Stimulated activated CD8-positive, alpha-beta memory T cell treated with anti-CD3 and anti-CD28 coated beads, Interleukin-7, amount 100 ng/mL, for 1 hour (primary cell): Measurements from ENCODE around the gene SLC22A6.
"Not testable (repeated sequence)": the region's sequence is repeated elsewhere in the genome, so short reads cannot be mapped to it uniquely, and the experiment has no call there.

Source experiments
- DNase-seq, 2 donors: peaks; one replicate each; pipeline ENCODE4 v3.0.0-alpha.2; 2020; ENCODE audit warnings: low read depth in 2 of 2

Gene SLC22A6

DNA sequence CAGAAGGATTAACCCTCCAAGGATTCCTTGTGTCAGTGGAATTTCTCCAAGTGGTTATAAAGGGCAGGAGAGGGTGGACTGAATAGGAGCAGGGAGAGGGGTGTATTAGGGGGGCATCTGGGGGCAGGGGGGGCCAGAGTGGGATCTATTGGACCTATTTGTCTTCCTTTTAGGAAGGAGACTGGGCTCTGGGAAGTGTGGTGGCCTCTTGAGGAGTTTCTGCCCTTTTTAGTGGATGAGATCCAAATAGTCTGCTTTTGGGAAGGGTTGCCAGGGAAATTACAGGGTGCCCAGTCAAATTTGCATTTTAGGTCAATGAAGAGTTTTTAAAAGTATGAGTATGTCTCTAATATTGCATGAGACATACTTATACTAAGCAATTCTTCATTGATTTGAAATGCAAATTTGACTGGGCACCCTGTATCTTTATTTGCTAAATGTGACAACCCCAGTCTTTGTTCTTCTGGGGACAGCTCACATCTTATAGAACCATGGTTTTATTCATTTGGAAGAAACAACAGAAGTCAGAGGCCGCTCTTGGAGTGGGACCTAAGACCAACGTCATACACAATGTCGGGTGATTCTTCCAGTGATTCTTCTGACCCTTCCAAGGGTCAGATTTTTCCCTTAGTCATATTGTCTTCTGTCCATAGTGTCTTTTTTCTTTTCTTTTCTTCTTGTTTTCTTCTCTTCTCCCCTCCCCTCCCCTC, 429 bp upstream of the SLC22A6 start:
- DNase-seq: no peak

DNA sequence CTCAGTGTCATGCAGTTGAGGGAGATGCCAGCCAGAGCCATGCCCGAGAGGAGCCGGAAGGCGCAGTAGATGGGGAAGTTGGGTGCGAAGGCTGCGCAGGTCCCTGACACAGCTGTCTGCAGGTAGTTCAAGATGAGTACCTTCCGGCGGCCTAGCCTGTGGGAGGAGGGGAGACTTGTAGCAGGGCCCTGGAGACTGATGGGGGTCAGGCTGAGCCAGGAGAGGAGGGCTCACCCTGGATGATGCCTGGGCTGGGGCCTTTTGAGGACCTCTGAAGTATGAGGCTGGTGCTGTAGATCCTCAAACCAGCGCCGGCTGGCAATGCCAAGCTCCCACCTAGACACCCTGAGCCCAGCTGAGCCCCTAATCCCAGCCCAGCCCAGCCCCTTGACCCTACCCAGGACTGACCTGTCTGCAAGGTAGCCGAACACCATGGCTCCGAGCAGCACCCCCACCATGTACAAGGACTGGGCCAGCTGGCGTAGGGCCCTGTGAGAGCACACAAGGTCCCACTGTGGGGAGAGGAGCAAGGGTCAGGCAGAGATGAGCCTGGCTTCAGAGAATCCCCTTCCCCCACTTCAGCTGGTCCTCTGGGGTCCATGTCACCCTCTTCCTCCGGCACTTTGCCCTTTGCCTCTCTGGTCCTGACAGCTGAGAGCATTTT, 1.1 kb downstream of the SLC22A6 start:
- DNase-seq: no peak

DNA sequence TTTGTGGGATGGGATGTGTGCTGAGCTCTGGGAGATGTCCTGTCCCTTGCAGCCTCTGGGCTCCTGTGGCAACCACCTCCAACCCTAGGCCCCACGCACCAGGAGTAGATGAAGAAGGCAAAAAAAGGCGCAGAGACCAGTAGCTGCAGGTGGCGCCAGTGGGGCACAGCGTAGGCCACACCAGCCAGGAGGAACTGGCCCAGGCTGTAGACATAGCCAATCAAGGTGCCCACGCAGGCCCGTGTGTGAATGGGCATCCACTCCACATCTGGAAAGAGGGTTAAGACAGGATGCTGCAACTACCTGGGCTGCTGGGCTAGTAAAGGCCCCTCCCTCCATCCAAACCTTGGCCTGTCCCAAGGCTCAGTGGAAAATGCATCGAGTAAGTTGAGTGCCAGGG, 3.0 kb downstream of the SLC22A6 start:
- no peak for DNase-seq

DNA sequence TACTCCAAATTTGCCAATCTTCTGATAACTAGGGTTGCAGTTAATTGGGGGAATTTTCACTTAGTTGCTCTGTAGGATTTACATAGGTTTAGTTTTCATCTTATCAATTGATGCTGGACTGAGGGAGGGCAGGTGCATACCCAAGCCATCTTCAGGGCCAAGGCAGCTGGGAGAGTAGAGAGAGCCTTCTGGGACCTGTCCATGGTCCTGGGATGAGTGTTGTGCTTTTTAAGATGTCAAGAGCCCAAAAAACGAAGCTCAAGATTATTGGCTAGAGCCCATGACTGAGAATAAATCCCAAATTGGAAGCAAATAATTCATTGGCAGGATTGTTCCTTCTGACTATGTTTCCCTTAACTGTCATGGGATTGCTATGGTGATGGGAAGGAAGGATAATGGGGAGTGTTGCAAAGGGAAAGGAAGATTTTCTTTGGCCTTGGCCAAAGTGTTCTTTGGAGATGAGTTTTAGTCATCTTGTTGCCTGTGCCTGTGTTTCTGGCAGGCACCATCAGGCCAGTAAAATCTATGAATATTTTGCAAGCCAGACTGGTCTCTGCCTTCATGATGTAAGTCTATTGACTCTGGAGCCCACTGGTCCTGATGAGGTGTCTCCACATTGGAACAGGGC, 4.5 kb downstream of the SLC22A6 start:
- DNase-seq: no peak

DNA sequence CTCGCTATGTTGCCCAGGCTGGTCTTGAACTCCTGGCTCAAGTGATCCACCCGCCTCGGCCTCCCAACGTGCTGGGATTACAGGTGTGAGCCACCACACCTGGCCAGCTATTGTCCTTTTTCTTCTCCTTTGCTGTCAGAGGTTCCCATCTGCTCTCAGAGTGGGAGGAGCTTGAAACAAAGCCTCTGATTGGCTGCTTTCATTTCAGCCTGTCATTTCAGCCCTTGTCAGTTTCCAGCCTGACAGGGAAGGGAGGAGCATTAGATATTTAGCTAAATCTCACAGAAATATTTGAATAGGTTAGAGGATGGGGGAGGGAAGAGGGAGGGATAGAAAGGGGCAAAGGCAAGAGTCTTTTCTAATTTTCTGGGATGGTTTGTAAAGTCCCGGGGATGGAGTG, 8.7 kb downstream of the SLC22A6 start:
- no peak for DNase-seq

DNA sequence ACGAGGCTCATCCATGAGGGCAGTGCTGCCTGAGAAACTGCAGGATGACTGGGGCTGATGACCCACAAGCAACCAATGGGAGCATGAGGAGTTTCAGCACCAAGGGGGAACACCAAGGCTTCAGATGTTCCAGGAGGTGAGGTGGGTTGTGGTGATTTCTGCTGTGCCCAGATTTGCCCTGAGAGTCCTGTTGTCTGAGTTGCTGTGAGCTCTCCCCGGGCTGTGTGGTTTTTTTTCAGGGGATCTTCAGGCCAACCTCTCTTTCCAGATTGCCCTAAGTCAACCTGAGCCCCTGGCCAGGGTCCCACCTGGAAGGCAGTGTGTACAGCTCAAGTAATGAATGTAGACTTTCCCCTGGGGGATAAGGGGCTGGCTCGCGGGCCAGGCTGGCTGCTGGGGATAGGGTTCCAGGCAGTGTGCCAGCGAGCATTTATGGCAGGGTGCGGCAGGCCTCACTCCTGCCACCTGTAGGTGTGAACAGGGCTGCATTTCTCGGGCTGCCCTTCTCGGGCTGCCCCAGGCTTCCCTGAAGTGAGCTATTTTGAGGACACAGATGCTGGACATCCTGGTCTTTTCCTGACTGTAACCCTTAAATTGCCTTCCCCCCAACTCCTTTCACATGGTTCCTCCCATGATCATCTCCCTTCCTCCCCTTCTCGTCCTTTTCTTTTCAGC, 9.8 kb downstream of the SLC22A6 start:
- DNase-seq: no peak

DNA sequence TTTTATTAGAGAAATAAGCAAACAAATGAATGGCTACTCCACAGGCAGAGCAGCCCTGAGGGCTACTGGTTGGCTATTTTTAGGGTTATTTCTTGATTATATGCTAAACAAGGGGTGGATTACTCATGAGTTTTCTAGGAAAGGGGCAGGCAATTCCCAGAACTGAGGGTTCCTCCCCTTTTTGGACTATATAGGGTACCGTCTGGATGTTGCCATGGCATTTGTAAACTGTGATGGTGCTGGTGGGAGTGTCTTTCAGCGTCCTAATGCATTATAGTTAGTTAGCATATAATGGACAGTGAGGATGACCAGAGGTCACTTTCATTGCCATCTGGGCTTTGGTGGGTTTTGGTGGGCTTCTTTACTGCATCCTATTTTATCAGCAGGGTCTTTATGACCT, 19.2 kb downstream of the SLC22A6 start:
- DNase-seq: no peak

DNA sequence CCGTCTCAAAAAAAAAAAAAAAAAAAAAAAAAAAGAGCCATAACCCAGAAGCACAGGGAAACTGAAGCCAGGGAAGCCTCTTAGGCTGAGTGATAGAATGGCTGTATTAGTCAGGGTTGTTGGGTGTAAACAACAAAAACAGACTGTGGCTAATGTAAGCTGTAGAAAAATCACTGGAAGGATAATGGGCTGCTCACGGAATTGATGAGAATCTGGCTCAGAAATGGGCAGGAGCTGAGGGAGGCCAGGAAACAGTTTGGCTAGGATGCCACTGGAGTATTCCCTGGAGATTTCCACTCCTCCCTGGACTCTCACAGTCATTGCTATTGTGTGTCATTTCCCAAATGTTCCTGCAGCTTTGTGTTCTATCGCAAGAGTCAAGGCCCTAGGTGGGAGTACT, 22.4 kb downstream of the SLC22A6 start:
- DNase-seq: no peak

DNA sequence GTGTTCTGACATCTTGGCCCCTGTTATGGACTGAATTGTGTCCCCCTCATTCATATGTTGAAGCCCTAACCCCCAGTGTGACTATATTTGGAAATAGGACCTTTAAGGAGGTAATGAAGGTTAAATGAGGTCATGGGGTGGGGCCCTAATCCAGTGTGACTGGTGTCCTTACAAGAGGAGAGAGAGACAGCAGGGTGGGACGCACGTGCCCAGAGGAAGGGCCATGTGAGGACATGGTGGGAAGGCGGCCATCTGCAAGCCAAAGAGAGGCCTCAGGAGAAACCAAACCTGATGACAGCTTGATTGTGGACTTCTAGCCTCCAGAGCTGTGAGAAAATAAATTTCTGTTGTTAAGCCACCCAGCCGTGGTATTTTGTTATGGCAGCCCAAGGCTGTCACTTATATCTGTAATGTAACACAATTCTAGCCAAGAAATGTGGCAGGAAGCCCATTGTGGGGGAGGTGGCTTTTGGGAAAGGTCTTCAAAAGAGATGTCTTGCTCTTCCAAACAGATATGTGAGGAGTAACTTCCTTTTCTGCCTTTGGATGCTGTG, 23.7 kb downstream of the SLC22A6 start:
- DNase-seq: no peak

DNA sequence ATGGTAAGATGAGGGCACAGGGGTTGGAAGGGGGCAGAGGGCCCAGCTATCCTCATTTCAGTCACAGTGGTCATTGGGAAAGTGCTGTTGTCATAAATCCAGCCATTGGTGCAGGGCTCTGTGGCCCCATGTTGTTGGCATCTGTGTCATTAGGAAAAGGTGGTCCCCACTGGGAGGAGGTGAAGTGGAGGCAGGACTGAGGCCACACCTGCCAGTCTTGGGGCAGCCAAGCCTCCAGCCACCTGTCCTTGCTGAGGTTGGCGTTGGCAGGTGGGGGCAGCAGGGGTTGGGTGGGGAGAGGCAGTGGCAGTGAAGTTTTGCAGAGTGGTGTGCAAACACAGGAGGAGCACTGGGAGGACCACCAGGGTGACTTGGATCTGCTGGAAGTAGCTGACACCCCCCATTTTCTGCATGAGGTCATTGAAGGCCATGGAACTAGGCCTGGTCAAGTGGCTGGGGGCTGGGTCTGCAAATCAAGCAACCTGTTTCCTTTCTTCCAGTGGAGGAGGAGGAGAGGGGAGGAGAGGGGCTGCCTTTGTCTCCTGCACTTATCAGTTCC, 25.3 kb downstream of the SLC22A6 start:
- no peak for DNase-seq

DNA sequence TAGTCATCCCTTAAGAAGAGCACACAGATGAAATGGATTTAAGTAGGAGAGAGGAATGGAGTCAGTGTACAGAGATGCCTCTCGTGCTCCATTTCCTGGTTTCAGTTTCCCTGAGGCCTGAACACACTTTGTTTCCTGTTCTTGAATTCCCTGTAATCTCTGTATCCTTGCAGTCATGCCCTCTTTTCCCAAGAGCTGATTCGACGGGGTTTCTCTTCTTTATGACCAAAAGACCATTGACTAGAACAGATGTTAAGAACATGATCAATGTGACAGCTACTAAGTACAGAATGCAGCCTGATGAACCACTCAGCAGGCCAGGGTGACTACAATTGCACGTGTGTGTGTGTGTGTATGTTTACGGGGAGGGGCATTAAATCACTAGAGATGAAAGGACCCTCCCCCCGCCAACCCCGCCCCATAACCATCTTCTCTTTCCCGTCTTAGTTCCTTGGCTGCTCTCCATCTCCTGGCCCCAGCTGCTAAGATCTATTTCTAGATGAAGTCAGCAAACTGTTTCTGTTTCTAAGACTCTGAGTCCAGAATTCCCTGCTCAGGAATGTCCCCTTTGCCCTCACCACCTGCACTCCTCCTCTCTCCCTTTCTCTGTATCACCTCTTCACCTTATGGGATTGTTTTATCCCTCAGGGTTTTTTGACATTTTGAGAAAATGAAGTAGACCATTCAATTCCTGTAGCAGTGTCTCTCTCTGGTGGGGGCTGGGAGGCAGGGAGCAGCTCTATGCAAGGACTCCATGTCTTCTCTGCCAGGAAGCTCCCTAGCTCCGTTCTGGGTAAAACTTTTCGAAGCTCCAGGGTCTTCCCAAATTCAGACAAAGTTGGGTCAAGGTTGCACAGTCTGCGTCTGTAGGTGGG, 26.0 kb downstream of the SLC22A6 start:
- DNase-seq: no peak

DNA sequence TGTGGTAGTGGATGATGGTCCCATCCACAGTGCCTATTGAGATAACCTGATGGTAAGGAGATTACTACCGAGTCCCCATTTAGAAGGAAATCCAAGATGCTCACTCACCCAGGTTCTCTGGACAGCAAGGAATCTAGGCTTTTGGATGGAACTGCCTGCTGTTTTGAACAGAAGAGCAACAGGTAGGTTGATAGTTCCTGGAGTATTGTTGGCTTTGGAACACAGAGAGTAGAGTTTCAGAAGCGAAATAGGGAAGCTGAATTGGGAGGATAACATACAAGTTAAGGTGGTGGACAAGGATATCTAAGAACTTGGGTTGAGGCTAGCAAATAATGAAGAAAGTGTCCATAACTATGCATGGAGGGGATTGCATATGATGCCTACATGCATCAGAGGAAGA, 27.6 kb downstream of the SLC22A6 start:
- DNase-seq: no peak

DNA sequence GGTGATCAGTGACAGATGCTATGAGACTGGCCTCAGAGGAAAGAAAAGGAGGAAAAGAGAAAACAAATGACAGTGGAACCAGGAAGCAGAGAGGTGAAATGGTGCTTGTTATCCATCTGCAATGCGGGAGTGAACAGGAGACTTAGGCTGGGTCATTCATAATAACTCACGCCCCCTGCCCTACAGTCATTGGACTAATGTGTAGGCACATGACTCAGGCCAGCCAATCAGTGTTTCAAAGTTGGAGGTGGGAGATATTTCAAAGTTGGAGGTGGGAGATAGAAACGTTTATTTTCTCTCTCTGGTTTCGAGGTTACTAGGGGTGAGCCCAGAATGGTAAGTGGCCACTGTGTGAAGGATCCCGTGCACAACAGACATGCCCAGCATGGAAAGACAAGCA, 30.3 kb downstream of the SLC22A6 start:
- no peak for DNase-seq

DNA sequence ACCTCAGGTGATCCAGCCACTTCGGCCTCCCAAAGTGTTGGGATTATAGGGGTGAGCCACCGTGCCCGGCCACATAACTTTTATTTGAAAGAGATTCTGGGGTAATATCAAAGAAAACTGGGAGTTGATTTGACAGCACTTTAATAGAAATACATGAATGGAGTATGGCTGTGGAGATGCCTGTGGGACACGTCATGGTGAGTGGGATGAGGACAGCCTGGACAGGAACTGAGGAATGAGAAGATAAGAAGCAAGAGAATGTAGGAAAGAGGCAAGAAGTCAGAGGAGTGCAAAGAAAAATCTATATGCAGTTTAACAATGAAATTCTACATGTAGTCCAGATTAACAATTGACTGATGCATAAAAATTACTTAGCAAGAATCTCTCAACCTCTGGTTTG, 31.0 kb downstream of the SLC22A6 start:
- DNase-seq: no peak

DNA sequence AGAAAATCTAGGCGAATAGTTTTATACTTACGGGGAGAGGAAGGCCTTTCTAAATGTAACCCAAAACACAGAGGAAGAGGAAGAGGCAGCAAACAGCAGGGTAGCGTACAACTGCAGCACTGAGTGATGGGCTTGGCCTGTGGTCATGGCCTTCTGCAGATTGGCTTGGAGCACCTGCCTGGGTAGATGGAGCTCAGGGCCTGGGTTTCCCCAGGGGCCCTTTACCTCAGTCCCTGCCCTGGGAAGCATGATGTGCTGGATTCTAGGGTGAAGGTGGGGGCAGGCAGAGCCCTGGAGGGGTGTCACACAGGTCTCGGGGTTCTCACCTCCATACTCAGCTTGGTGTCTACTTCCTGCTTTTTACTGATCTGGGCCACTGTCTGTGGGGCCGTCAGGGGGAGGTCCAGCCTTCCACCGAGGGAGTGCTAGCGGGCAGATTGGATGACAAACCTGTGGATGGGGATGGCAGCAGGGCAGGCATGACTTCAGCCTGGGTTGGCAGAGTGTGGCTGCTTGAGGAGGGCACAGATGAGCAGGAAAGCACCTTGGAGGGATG, 35.9 kb downstream of the SLC22A6 start:
- no peak for DNase-seq

DNA sequence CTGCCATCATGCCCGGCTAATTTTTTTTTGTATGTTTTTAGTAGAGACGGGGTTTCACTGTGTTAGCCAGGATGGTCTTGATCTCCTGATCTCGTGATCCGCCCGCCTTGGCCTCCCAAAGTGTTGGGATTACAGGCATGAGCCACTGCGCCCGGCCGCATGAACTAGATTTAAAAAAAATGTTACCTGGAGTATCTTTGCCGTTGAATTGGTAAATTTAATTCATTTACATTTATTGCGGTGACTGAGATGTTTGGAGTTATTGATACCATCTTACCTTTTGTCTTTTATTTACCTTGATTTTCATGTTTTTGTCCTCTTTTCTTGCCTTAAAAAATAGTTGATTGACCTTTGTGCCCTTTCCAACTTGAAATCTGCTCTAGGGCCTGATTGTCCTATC, 39.2 kb downstream of the SLC22A6 start:
- DNase-seq: not testable (repeated sequence)

DNA sequence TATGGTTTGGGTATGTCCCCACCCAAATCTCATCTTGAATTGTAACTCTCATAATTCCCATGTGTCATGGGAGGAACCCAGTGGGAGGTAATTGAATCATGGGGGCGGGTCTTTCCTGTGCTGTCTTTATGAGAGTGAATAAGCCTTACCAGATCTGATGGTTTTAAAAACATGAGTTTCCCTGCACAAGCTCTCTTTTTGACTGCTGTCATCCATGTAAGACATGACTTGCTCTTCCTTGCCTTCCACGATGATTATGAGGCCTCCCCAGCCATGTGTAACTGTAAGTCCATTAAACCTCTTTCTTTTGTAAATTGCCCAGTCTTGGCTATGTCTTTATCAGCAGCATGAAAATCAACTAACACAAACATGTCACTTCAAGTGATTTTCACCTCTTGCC, 47.2 kb downstream of the SLC22A6 start:
- DNase-seq: not testable (repeated sequence)

DNA sequence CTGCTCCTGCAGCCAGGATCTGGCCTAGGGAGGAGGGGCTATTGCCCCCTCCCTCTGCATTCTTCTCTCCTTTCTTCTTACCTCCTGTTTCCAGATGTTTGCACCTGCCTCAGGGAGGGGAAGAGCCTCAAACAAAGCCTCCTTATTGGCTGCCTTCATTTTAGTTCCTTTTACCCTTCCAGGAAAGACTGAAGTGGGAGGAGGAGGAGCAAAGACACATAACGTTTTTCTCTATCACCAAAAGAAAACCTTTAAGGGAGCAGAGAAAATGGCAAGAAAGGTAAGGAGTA, 50.3 kb downstream of the SLC22A6 start:
- DNase-seq: no peak

DNA sequence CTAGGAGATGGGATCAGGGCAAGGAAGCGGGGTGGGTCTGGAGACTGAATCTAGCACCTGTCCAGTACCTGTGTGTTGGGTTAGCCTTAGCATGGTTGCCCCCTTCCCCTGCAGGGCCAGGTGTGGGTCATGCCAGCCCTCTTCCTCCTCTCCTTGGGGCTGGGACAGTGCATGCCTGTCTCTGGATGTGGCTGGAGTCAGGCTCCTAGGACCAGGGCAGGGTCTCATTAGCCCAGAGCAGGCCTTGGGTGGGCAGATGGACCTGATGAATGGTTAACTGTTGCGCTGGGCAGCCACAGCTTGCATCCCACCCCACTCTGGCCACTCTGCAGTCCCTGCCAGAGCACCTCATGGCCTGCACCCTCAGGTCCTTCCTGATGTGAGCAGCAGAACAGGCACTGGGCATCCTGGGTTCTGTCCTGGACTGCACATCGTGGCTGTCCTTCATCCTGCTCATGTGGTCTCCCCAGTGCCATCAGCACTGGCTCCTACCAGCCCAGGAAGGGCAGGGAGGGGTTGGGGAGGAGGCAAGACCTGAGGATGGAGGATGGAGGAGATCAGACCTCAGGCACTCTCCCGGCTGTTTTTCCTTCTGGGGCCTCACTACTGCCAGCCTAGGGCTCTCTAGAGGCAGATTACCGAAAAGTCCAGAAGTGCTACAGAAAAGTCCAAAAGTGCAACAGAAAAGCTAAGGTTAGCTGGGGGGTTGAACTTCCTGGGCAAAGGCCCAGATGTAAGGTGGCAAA, 50.8 kb downstream of the SLC22A6 start:
- DNase-seq: no peak

DNA sequence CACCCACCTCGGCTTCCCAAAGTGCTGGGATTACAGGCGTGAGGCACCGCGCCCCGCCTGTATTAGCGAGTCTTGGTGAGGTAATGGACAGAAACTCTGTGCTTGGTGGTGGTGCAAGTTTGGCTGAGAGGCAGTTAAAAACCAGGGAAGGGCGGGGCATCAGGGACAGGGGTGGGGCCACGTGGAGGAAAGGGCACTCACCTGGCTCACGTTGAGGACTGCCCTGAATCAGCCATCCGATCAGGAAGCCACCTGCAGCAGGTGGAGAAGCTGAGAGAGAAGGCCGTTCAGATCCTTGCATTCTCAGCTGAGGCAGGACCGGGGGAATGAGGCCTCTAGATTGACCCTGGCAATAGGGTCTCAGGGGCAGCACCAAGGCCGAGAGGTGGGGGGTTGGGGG, 51.5 kb downstream of the SLC22A6 start:
- no peak for DNase-seq
